SK-N-SH (cell line): Measurements from ENCODE around the gene COL4A6.

Experiments used
- CTCF ChIP-seq: fragments of 200-600 bp; sonication (generic); IDR thresholded peaks from 2 replicates; pipeline ENCODE4 v1.6.1; 2017; ENCODE audit warnings: antibody characterized with exemption, mild to moderate bottlenecking, moderate library complexity
- GABPA ChIP-seq: IDR thresholded peaks from 2 replicates; pipeline ENCODE4 v1.4.0; 2012; ENCODE audit warnings: low read depth, mild to moderate bottlenecking
- REST ChIP-seq: IDR thresholded peaks from 2 replicates; pipeline ENCODE4 v1.6.1; 2012; ENCODE audit warnings: mild to moderate bottlenecking, low read depth, low read length, moderate library complexity

GRCh38 chrX:108132034-108132433, 306.2 kb downstream of the COL4A6 start:
- TF ChIP-seq REST (no peak), GABPA (no peak), CTCF (no peak)
